ENCODE results near the gene PLCD1. TPM values are rescaled to one million over a fixed set of nuclear protein-coding genes. Genes with fewer than 3 reads are reported as not detected.
A peak's percentile ranks its signal among the peaks of the same experiment; 100 is the strongest.

The PLCD1 gene
- total and polyA plus RNA-seq, 2 of the 8 experiments (the other 6 are each of a cell fraction or from before 2014, with no cell fraction given), result 15.3 to 19.2 TPM

- H3K79me2 ChIP-seq (ENCODE audit: control insufficient read depth in 1 of 2, insufficient read depth in 2 of 2, low read length in 2 of 2), result no peaks in the 10 kb centered on the region
- no peak overlapping the region for H3K4me2 ChIP-seq (ENCODE audit: insufficient read depth in 1 of 2, low read depth in 2 of 2, low read length in 2 of 2)
- H3K23ac ChIP-seq (ENCODE audit: insufficient read length), result no peak overlapping the region
- H3K56ac ChIP-seq (replicated peaks; ENCODE audit: insufficient read length, low read depth, low read length), result no peak overlapping the region
- no peaks in the 10 kb centered on the region; the same call in 1 of the 2 replicates for H3K23me2 ChIP-seq (ENCODE audit: low read depth, low read length)
- POLR2A ChIA-PET (ENCODE audit: partially characterized antibody), result interaction anchor here (1.6 to 1.8 kb wide), 2 partner anchors 8 to 11 kb away, joined by 4 to 5 read pairs; no protein-coding TSS in a partner anchor
- no peak overlapping the region for H4K91ac ChIP-seq (replicated peaks; ENCODE audit: insufficient read length, low read length)
- H2BK12ac ChIP-seq (ENCODE audit: low read depth, low read length), result no peak overlapping the region; the same call in 1 of the 2 replicates
- no peak overlapping the region for H4K8ac ChIP-seq (ENCODE audit: extremely low read depth, insufficient read depth, low read length)
- H3K27me3 ChIP-seq (replicated peaks in 1 of 4; ENCODE audit: control insufficient read depth in 3 of 4, extremely low read depth in 1 of 4, insufficient read depth in 3 of 4, low read length in 3 of 4), result 0 out of 7 replicates have a peak, but pooled peaks cover 0 to 2% (median 0%) of the 10 kb centered on the region in 4 experiments
- no peak overlapping the region for H2AFZ ChIP-seq (ENCODE audit: low read length)
- no peak overlapping the region for H2AK5ac ChIP-seq (ENCODE audit: low read depth, low read length)
- no peak overlapping the region for H4K5ac ChIP-seq (ENCODE audit: insufficient read length, low read depth, low read length)
- 84% methylated on average over 8 of the region's 8 CpGs; no CpG with 5 or more reads in 1 of the 2 experiments for WGBS, 2 experiments (ENCODE audit: extremely low coverage in 1 of 2, insufficient coverage in 1 of 2, insufficient read length in 1 of 2, insufficient replicate concordance in 2 of 2, low coverage in 1 of 2, low lambda C conversion rate in 2 of 2, missing lambda C conversion rate in 1 of 2)
- H3K27ac ChIP-seq (ENCODE audit: low read depth, low read length), result no peak overlapping the region
- no peak overlapping the region for H3K9ac ChIP-seq (replicated peaks in 1 of 4; ENCODE audit: extremely low read depth in 1 of 4, low read depth in 3 of 4, low read length in 3 of 4)
- H3K18ac ChIP-seq (ENCODE audit: extremely low read depth, low read length), result no peak overlapping the region
- no peak overlapping the region for H3K4ac ChIP-seq (replicated peaks; ENCODE audit: insufficient read length, low read depth, low read length)
- H3K9me3 ChIP-seq (ENCODE audit: insufficient read depth in 2 of 2, low read depth in 1 of 2, low read length in 1 of 2), result no peaks in the 10 kb centered on the region
- H3K14ac ChIP-seq (ENCODE audit: insufficient read length), result no peak overlapping the region
- no peaks in the 10 kb centered on the region for H3K36me3 ChIP-seq (ENCODE audit: control insufficient read depth in 2 of 4, insufficient read depth in 4 of 4, low read length in 3 of 4)
- FAIRE-seq, result no peak
- CTCF ChIA-PET (ENCODE audit: partially characterized antibody), result interaction anchor here (0.6 to 9.0 kb wide), 16 partner anchors 10 to 820 kb away, joined by 3 to 134 read pairs (median 4); no protein-coding TSS in a partner anchor
- no peak overlapping the region for H2BK5ac ChIP-seq (ENCODE audit: low read depth, low read length)
- H4K20me1 ChIP-seq (replicated peaks in 1 of 2; ENCODE audit: control insufficient read depth in 1 of 2, insufficient read depth in 2 of 2, low read length in 2 of 2), result no peaks in the 10 kb centered on the region
- H3K79me1 ChIP-seq (ENCODE audit: low read depth, low read length), result no peaks in the 10 kb centered on the region
- DNase-seq (ENCODE audit: low read depth in 1 of 2, low spot score in 2 of 2), result no peak
- no peak overlapping the region for H2BK120ac ChIP-seq (replicated peaks; ENCODE audit: low read depth, low read length)
- no peak overlapping the region for H3K4me3 ChIP-seq (ENCODE audit: extremely low read depth in 1 of 4, insufficient read depth in 2 of 4, low read depth in 3 of 4, low read length in 4 of 4)
- H2BK20ac ChIP-seq (ENCODE audit: low read length), result no peak overlapping the region
- H3K4me1 ChIP-seq (replicated peaks in 1 of 4; ENCODE audit: control insufficient read depth in 3 of 4, insufficient read depth in 4 of 4, low read length in 3 of 4), result peaks cover 0 to 5% (median 4%) of the 10 kb centered on the region in 4 experiments; a peak in 5 of 7 replicates
- no peak overlapping the region for H2BK15ac ChIP-seq (ENCODE audit: low read length)
- TF ChIP-seq, protein P1, sequence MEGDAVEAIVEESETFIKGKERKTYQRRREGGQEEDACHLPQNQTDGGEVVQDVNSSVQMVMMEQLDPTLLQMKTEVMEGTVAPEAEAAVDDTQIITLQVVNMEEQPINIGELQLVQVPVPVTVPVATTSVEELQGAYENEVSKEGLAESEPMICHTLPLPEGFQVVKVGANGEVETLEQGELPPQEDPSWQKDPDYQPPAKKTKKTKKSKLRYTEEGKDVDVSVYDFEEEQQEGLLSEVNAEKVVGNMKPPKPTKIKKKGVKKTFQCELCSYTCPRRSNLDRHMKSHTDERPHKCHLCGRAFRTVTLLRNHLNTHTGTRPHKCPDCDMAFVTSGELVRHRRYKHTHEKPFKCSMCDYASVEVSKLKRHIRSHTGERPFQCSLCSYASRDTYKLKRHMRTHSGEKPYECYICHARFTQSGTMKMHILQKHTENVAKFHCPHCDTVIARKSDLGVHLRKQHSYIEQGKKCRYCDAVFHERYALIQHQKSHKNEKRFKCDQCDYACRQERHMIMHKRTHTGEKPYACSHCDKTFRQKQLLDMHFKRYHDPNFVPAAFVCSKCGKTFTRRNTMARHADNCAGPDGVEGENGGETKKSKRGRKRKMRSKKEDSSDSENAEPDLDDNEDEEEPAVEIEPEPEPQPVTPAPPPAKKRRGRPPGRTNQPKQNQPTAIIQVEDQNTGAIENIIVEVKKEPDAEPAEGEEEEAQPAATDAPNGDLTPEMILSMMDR (IDR thresholded peaks at IDR 0.05; ENCODE audit: control extremely low read depth in 1 of 3, insufficient read depth in 1 of 3, low read depth in 1 of 3, low read length in 3 of 3), result peak in 2 of 3 experiments; percentile 42 to 45; a peak in 2 of 4 replicates
- TF ChIP-seq, protein P2, sequence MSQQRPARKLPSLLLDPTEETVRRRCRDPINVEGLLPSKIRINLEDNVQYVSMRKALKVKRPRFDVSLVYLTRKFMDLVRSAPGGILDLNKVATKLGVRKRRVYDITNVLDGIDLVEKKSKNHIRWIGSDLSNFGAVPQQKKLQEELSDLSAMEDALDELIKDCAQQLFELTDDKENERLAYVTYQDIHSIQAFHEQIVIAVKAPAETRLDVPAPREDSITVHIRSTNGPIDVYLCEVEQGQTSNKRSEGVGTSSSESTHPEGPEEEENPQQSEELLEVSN (IDR thresholded peaks at IDR 0.05), result no peak
- TF ChIP-seq EP300 (IDR thresholded peaks at IDR 0.05; ENCODE audit: borderline replicate concordance in 1 of 2, low read depth in 2 of 2, low read length in 2 of 2) (no peak), NRF1 (IDR thresholded peaks at IDR 0.05; ENCODE audit: low read depth, low read length) (no peak)
Observed at GRCh38 chr3:37985637-37986320, 43.7 kb downstream of the PLCD1 start.
